Thyroid gland (tissue), 4 donors: ENCODE results near the gene TADA1.

Experiments
- POLR2A ChIP-seq, 2 donors: fragments of 450-650 bp; IDR thresholded peaks; one replicate each; pipeline ENCODE4 v1.6.1; 2017; ENCODE audit warnings: antibody characterized with exemption in 2 of 2, mild to moderate bottlenecking in 2 of 2, moderate library complexity in 1 of 2
- TF ChIP-seq, protein P1 (sequence below), 6 experiments: fragments of 200-600 bp in 3 of 6; fragments of 450-650 bp in 3 of 6; sonication (generic) in 3 of 6; IDR thresholded peaks; one replicate each; pipeline ENCODE4 v1.5.1; 2016 to 2019; ENCODE audit warnings: antibody characterized with exemption in 6 of 6, mild to moderate bottlenecking in 2 of 6, inconsistent platforms in 1 of 6, moderate library complexity in 1 of 6

DNA sequence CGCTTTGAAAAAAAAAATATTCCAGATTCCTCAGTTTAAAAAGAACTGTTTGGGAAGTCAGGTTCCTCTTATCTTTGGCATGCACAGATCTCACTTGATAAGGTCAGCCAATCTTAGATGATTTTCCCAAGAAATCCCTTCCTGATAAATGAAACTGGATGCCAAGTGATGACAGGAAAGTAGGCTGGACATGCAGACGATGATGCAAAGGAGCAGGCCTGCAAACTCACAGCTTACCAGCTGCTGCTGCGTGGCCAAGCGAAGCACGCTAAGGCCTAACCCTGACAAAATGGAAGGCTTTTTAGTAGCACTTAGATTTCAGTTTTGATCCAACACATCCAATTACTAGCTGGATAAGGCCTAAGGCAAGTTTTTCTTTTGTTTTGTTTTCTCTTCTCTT is 10.1 kb downstream of the TADA1 start:
- TF ChIP-seq, protein P1, sequence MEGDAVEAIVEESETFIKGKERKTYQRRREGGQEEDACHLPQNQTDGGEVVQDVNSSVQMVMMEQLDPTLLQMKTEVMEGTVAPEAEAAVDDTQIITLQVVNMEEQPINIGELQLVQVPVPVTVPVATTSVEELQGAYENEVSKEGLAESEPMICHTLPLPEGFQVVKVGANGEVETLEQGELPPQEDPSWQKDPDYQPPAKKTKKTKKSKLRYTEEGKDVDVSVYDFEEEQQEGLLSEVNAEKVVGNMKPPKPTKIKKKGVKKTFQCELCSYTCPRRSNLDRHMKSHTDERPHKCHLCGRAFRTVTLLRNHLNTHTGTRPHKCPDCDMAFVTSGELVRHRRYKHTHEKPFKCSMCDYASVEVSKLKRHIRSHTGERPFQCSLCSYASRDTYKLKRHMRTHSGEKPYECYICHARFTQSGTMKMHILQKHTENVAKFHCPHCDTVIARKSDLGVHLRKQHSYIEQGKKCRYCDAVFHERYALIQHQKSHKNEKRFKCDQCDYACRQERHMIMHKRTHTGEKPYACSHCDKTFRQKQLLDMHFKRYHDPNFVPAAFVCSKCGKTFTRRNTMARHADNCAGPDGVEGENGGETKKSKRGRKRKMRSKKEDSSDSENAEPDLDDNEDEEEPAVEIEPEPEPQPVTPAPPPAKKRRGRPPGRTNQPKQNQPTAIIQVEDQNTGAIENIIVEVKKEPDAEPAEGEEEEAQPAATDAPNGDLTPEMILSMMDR (IDR thresholded peaks at IDR 0.05): no peak
- no peak for TF ChIP-seq POLR2A (IDR thresholded peaks at IDR 0.05)
